Panc1 (cell line): ENCODE results near the gene LRRC8E.

Source experiments
- POLR2AphosphoS5 ChIP-seq: IDR thresholded peaks from 2 replicates; pipeline ENCODE4 v1.6.1; 2012; ENCODE audit warnings: mild to moderate bottlenecking, low read depth, low read length, moderate library complexity
- SIN3A ChIP-seq: IDR thresholded peaks from 2 replicates; pipeline ENCODE4 v1.6.1; 2012; ENCODE audit warnings: low read depth, mild to moderate bottlenecking, low read length, moderate library complexity, borderline replicate concordance; ENCODE audit not compliant: insufficient read depth
- TCF7L2 ChIP-seq: IDR thresholded peaks from 2 replicates; pipeline ENCODE4 v1.6.1; 2011; ENCODE audit warnings: mild to moderate bottlenecking, low read depth, low read length, inconsistent platforms
- TF ChIP-seq, protein P1 (sequence below): fragments of 450-650 bp; IDR thresholded peaks from 2 replicates; pipeline ENCODE4 v1.5.1; 2017; ENCODE audit warnings: mild to moderate bottlenecking
- TF ChIP-seq, protein P2 (sequence below), 2 experiments: IDR thresholded peaks; 2 replicates each; pipeline ENCODE4 v1.6.1; 2011 to 2012; ENCODE audit warnings: low read depth in 2 of 2, control low read depth in 1 of 2, low read length in 1 of 2, mild to moderate bottlenecking in 1 of 2, moderate library complexity in 1 of 2; ENCODE audit not compliant: insufficient read depth in 1 of 2

DNA sequence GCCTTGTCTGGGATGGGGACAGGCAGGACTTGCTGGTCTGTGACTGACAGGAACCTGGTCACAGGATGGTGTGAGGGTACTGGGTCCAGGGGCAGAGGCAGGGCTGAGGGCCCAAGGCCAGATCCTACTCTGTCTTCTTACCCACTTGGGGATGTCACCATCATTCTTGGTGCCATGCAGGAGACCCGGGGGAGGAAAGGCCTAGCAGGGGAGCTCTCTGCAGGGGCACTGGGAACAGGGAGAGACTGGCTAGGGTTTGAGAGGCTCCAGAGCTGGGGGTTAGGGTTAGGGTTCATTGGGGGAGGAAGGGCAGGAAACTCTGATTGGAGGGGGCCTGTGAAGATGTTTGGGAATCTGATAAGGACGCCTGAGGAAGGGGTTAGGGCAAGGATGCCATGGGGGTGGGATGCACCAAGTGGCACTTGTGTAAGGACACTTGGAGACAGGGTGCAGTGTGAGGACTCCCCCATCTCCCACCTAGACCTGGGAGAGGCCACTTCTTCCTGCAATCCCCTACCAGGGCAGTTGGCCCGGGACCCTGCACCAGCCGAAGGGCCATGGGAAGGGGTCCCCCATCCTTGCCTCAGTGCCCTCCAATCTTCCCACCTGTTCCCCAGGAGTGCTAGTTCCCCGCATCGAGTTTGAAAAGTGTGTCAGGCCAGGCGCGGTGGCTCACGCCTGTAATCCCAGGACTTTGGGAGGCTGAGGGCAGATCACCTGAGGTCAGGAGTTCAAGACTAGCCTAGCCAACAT, 21.0 kb upstream of the LRRC8E start:
- TF ChIP-seq, protein P1, sequence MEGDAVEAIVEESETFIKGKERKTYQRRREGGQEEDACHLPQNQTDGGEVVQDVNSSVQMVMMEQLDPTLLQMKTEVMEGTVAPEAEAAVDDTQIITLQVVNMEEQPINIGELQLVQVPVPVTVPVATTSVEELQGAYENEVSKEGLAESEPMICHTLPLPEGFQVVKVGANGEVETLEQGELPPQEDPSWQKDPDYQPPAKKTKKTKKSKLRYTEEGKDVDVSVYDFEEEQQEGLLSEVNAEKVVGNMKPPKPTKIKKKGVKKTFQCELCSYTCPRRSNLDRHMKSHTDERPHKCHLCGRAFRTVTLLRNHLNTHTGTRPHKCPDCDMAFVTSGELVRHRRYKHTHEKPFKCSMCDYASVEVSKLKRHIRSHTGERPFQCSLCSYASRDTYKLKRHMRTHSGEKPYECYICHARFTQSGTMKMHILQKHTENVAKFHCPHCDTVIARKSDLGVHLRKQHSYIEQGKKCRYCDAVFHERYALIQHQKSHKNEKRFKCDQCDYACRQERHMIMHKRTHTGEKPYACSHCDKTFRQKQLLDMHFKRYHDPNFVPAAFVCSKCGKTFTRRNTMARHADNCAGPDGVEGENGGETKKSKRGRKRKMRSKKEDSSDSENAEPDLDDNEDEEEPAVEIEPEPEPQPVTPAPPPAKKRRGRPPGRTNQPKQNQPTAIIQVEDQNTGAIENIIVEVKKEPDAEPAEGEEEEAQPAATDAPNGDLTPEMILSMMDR: no peak
- no peak for TF ChIP-seq POLR2AphosphoS5
- TF ChIP-seq, protein P2, sequence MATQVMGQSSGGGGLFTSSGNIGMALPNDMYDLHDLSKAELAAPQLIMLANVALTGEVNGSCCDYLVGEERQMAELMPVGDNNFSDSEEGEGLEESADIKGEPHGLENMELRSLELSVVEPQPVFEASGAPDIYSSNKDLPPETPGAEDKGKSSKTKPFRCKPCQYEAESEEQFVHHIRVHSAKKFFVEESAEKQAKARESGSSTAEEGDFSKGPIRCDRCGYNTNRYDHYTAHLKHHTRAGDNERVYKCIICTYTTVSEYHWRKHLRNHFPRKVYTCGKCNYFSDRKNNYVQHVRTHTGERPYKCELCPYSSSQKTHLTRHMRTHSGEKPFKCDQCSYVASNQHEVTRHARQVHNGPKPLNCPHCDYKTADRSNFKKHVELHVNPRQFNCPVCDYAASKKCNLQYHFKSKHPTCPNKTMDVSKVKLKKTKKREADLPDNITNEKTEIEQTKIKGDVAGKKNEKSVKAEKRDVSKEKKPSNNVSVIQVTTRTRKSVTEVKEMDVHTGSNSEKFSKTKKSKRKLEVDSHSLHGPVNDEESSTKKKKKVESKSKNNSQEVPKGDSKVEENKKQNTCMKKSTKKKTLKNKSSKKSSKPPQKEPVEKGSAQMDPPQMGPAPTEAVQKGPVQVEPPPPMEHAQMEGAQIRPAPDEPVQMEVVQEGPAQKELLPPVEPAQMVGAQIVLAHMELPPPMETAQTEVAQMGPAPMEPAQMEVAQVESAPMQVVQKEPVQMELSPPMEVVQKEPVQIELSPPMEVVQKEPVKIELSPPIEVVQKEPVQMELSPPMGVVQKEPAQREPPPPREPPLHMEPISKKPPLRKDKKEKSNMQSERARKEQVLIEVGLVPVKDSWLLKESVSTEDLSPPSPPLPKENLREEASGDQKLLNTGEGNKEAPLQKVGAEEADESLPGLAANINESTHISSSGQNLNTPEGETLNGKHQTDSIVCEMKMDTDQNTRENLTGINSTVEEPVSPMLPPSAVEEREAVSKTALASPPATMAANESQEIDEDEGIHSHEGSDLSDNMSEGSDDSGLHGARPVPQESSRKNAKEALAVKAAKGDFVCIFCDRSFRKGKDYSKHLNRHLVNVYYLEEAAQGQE (IDR thresholded peaks at IDR 0.05; ENCODE audit: insufficient read depth in 1 of 2, low read depth in 2 of 2, low read length in 1 of 2): no peak
- TF ChIP-seq SIN3A: no peak
- no peak for TF ChIP-seq TCF7L2
